Measurements from ENCODE around the gene TEAD4. TPM values are rescaled to one million over a fixed set of nuclear protein-coding genes. Genes with fewer than 3 reads are reported as not detected.
A peak's percentile ranks its signal among the peaks of the same experiment; 100 is the strongest.

TEAD4 gene
- polyA plus RNA-seq, 1 experiment, result 10.3 TPM

DNA sequence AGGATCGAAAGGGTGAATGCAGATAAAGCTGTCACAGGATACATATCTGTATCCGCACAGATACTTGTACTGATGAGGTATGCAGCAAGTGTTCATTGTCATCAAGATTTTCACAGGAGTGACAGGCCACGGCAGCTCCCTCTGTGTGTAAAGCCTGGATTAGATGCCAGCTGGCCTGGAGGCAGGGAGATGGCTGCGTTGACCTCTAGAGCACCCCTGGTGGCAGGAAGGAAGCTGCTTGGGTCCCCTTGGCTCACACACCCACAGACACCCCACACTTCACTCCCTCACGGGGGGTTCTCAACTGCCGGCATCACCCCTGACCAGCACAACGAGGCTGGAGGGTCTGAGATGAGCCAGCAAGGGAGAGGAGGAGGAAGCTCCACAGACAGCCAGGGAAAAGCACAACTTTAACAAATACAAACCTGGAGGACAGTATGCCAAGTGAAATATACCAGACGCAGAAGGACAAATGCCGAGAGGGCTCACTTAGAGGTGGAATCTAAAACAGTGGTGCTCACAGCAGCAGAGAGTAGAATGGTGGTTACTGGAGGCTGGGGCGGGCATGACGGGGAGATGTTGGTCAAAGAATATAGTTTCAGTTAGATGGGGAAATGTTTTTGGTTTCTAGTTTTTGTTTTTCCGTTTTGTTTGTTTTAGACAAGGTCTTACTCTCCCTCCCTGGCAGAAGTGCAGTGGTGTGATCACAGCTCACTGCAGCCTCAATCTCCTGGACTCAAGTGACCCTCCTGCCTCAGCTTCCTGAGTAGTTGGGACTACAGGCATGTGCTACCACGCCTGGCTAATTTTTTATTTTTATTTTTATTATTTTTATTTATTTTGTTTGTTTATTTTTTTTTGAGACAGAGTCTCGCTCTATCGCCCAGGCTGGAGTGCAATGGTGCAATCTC is 45.7 kb downstream of the TEAD4 start:
- TF ChIP-seq CTCF (IDR thresholded peaks at IDR 0.05; ENCODE audit: low read depth, low read length), result peak; percentile 35
- no peak for DNase-seq (ENCODE audit: low read depth, low spot score)
- CTCF ChIA-PET, result no interaction called here
- no peak overlapping the region for H3K27ac ChIP-seq (ENCODE audit: low read depth, low read length)
- H3K27me3 ChIP-seq (ENCODE audit: control insufficient read depth, insufficient read depth, low read length), result no peaks in the 10 kb centered on the region
- POLR2A ChIA-PET, result interaction anchor here (0.6 kb wide), 1 partner anchor 63 kb away, joined by 8 read pairs; no protein-coding TSS in a partner anchor
- peaks cover 3% of the 10 kb centered on the region; the same call in 1 of the 2 replicates for H3K9me3 ChIP-seq (ENCODE audit: control insufficient read depth, insufficient read depth, low read length)
- no peak overlapping the region for H3K4me3 ChIP-seq (ENCODE audit: low read depth, low read length)

- CTCF ChIA-PET, result no interaction called here
- Histone ChIP-seq H3K4me3 (ENCODE audit: low read depth, low read length) (no peak overlapping the region), H3K9me3 (ENCODE audit: control insufficient read depth, insufficient read depth, low read length) (peaks cover 3% of the 10 kb centered on the region; the same call in 1 of the 2 replicates), H3K27ac (ENCODE audit: low read depth, low read length) (no peak overlapping the region), H3K27me3 (ENCODE audit: control insufficient read depth, insufficient read depth, low read length) (no peaks in the 10 kb centered on the region)
- no peak for DNase-seq (ENCODE audit: low read depth, low spot score)
- TF ChIP-seq CTCF (IDR thresholded peaks at IDR 0.05; ENCODE audit: low read depth, low read length), result no peak
- POLR2A ChIA-PET, result no interaction called here
Observed at GRCh38 chr12:3005736-3006135, 46.5 kb downstream of the TEAD4 start.

GRCh38 chr12:3009780-3010179 is 50.6 kb downstream of the TEAD4 start:
- TF ChIP-seq CTCF (IDR thresholded peaks at IDR 0.05; ENCODE audit: low read depth, low read length), result no peak
- H3K9me3 ChIP-seq (ENCODE audit: control insufficient read depth, insufficient read depth, low read length), result peaks cover 3% of the 10 kb centered on the region; the same call in 1 of the 2 replicates
- H3K4me3 ChIP-seq (ENCODE audit: low read depth, low read length), result no peak overlapping the region
- no peak for DNase-seq (ENCODE audit: low read depth, low spot score)
- H3K27ac ChIP-seq (ENCODE audit: low read depth, low read length), result no peak overlapping the region
- H3K27me3 ChIP-seq (ENCODE audit: control insufficient read depth, insufficient read depth, low read length), result no peaks in the 10 kb centered on the region
- ChIA-PET CTCF (no interaction called here), POLR2A (no interaction called here)

DNA sequence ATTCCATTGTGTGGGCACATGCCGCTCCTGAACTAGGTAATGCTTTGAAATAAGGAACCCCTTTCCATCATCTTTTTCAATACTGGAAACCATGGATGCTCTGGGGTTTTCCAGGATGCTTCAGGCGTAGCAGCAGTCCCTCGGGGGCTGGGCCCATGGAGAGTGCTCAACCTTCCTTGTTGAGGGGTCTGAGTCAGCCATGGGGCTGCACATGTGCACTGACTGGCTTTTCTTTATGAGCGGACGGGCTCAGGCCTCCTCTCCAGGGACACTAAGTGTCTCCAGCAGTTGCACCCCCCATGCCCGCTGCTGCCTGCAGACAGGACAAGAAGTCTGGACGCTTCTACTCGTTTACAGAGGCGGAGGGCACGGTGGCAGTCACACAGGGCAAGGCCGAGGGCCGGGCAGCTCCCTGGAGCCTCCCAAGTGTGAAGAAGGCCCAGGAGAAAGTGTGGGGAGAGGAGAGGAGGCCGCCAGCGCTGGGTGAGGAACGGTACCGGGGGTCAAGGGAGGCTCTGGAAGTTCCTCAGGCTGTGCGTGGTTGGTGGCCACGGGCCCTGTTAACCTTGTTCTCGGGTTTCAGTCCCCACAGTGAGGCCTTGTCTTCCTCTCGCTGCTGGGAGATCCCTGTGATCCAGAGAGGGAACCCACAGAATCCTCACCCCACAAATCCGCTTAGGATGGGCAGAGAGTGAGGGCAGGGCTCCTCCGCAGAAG is 51.2 kb downstream of the TEAD4 start:
- peaks cover 3% of the 10 kb centered on the region; the same call in 1 of the 2 replicates for H3K9me3 ChIP-seq (ENCODE audit: control insufficient read depth, insufficient read depth, low read length)
- ChIA-PET CTCF (no interaction called here), POLR2A (no interaction called here)
- no peak for TF ChIP-seq CTCF (IDR thresholded peaks at IDR 0.05; ENCODE audit: low read depth, low read length)
- no peak overlapping the region for H3K4me3 ChIP-seq (ENCODE audit: low read depth, low read length)
- DNase-seq (ENCODE audit: low read depth, low spot score), result no peak
- no peaks in the 10 kb centered on the region for H3K27me3 ChIP-seq (ENCODE audit: control insufficient read depth, insufficient read depth, low read length)
- H3K27ac ChIP-seq (ENCODE audit: low read depth, low read length), result no peak overlapping the region

Data from AG04450 (cell line).